ENCODE measurements around the gene PTPN11. TPM values are rescaled to one million over a fixed set of nuclear protein-coding genes. Genes with fewer than 3 reads are reported as not detected.
A peak's percentile ranks its signal among the peaks of the same experiment; 100 is the strongest.

The PTPN11 gene
- total and polyA plus RNA-seq, 4 donors = 84.6 to 144 (median 97.9) TPM

DNA sequence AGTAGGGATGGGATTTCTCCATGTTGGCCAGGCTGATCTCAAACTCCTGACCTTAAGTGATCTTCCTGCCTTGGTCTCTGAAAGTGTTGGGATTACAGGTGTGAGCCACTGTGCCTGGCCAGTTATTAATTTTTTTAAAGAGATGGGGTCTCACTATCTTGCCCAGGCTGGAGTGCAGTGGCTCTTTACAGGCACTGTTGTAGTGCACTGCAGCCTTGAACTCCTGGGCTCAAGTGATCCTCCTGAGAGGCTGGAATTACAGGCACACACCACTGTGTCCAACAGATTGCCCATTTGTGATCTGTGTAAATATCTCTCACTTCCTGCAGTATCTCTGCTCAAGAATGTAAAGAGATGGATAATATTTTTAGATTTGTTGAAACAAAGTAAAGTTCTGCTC is 45.9 kb downstream of the PTPN11 start:
- Histone ChIP-seq H3K9me3 (ENCODE audit: control insufficient read depth, insufficient read depth, low read length) (no peaks in the 10 kb centered on the region), H3K4me3 (ENCODE audit: low read depth, low read length) (no peak overlapping the region), H3K27me3 (ENCODE audit: control insufficient read depth, insufficient read depth, low read length) (no peaks in the 10 kb centered on the region), H3K27ac (ENCODE audit: low read depth, low read length) (no peak overlapping the region), H3K4me1 (ENCODE audit: control insufficient read depth, insufficient read depth, low read length) (no peaks in the 10 kb centered on the region), H3K36me3 (ENCODE audit: control insufficient read depth, insufficient read depth, low read length) (peaks cover 5% of the 10 kb centered on the region)
- no peak for DNase-seq (ENCODE audit: low read depth in 4 of 6, low spot score in 6 of 6)

DNA sequence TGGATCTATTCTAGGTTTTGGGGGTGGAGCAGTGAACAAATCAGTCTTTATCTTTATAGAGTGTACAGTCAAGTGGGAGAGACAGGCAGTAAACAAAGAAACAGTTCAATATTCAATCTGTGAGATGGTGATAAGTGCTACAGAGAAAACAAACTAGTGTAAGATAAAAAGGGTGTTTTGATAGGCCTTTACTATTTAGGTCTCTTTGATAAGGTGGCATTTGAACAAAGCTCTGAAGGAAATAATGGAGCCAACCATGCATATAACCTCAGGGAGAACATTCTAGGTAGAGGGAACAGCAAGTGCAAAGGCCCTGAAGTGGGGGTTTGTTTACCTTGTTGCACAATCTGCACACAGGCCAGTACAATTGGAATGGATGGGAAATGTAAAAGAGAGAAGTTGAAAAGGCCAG is 47.3 kb downstream of the PTPN11 start:
- H3K9me3 ChIP-seq (ENCODE audit: control insufficient read depth, insufficient read depth, low read length) = no peaks in the 10 kb centered on the region
- DNase-seq (ENCODE audit: low read depth in 4 of 6, low spot score in 6 of 6) = peak in 1 of 6 donors; percentile 15
- H3K27me3 ChIP-seq (ENCODE audit: control insufficient read depth, insufficient read depth, low read length) = no peaks in the 10 kb centered on the region
- no peak overlapping the region for H3K27ac ChIP-seq (ENCODE audit: low read depth, low read length)
- no peaks in the 10 kb centered on the region for H3K4me1 ChIP-seq (ENCODE audit: control insufficient read depth, insufficient read depth, low read length)
- H3K36me3 ChIP-seq (ENCODE audit: control insufficient read depth, insufficient read depth, low read length) = peaks cover 3% of the 10 kb centered on the region
- no peak overlapping the region for H3K4me3 ChIP-seq (ENCODE audit: low read depth, low read length)

DNA sequence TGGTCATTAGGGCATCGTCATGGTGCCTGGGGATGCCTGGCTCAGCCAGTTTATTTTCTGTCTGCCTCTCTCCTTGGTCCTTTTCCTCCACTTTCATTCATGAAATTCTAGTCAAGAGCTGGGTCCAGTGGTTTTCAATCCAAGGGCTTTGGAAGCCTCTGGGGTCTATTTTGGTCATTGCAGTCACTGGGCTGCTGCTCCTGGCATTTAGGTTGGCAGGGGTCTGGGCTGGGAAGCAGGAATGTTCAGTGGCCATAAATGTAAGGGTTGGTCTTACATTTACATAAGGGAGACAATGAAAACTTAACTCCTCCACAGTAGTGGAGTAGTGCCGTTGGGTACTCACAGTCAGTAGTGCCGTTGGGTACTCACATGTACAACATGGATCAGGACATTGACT is 48.1 kb downstream of the PTPN11 start:
- Histone ChIP-seq H3K27me3 (ENCODE audit: control insufficient read depth, insufficient read depth, low read length) (no peaks in the 10 kb centered on the region), H3K27ac (ENCODE audit: low read depth, low read length) (no peak overlapping the region), H3K4me3 (ENCODE audit: low read depth, low read length) (no peak overlapping the region), H3K4me1 (ENCODE audit: control insufficient read depth, insufficient read depth, low read length) (no peaks in the 10 kb centered on the region), H3K36me3 (ENCODE audit: control insufficient read depth, insufficient read depth, low read length) (peaks cover 3% of the 10 kb centered on the region), H3K9me3 (ENCODE audit: control insufficient read depth, insufficient read depth, low read length) (no peaks in the 10 kb centered on the region)
- no peak for DNase-seq (ENCODE audit: low read depth in 4 of 6, low spot score in 6 of 6)
- 86% methylated on average over 1 of the region's 3 CpGs for WGBS (ENCODE audit: insufficient coverage)

DNA sequence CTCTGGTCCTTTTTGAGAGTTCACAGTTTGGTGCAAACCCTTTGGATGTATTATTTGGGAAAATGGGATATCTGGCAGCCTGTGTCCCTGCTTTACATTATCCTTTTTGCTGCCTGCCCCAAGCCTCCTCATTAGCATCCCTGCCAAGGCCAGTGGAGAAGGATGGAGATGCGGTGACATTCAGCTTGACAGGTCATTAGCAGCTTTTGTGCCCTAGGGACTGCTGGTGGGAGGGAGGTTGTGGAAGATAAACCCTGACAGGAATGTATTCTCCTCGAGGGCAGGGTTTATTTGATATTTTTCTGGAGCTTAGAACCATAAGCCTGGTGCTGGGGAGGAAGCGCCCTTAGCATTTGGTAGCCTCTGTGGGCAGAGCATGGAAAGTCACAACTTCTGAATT is 49.3 kb downstream of the PTPN11 start:
- 79% methylated on average over 2 of the region's 3 CpGs for WGBS (ENCODE audit: insufficient coverage)
- DNase-seq (ENCODE audit: low read depth in 4 of 6, low spot score in 6 of 6) = peak in 1 of 6 donors; percentile 29
- peaks cover 4% of the 10 kb centered on the region for H3K36me3 ChIP-seq (ENCODE audit: control insufficient read depth, insufficient read depth, low read length)

DNA sequence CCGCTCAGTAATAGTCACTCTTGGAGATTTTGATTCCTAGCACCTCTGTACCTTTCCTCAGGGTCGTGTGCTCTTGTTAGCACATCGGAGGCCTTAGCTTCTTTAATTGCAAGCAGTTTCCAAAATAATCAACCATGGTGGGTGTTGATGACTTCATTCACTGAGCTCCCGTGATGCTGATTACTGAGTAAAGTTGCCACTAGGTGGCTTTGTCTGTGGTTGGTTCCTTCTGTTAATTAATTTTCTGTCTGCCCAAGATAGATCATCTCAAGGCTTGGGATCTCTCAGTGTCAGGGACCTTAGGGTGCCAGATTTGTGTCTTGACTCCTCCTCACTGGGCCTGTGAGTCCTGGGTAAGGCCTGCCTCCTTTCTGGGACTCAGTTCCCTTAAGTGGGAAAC is 54.3 kb downstream of the PTPN11 start:
- WGBS (ENCODE audit: insufficient coverage) = 60% methylated on average over 3 of the region's 4 CpGs
- Histone ChIP-seq H3K36me3 (ENCODE audit: control insufficient read depth, insufficient read depth, low read length) (peaks cover 25% of the 10 kb centered on the region), H3K4me1 (ENCODE audit: control insufficient read depth, insufficient read depth, low read length) (no peaks in the 10 kb centered on the region), H3K27ac (ENCODE audit: low read depth, low read length) (no peak overlapping the region), H3K27me3 (ENCODE audit: control insufficient read depth, insufficient read depth, low read length) (no peaks in the 10 kb centered on the region), H3K4me3 (ENCODE audit: low read depth, low read length) (no peak overlapping the region), H3K9me3 (ENCODE audit: control insufficient read depth, insufficient read depth, low read length) (no peaks in the 10 kb centered on the region)
- peak in 1 of 6 donors; percentile 32 for DNase-seq (ENCODE audit: low read depth in 4 of 6, low spot score in 6 of 6)

More for the DNA sequence above, 49.3 kb downstream of the PTPN11 start:
- Histone ChIP-seq H3K4me3 (ENCODE audit: low read depth, low read length) (no peak overlapping the region), H3K27ac (ENCODE audit: low read depth, low read length) (no peak overlapping the region), H3K9me3 (ENCODE audit: control insufficient read depth, insufficient read depth, low read length) (no peaks in the 10 kb centered on the region), H3K27me3 (ENCODE audit: control insufficient read depth, insufficient read depth, low read length) (no peaks in the 10 kb centered on the region), H3K4me1 (ENCODE audit: control insufficient read depth, insufficient read depth, low read length) (no peaks in the 10 kb centered on the region)

DNA sequence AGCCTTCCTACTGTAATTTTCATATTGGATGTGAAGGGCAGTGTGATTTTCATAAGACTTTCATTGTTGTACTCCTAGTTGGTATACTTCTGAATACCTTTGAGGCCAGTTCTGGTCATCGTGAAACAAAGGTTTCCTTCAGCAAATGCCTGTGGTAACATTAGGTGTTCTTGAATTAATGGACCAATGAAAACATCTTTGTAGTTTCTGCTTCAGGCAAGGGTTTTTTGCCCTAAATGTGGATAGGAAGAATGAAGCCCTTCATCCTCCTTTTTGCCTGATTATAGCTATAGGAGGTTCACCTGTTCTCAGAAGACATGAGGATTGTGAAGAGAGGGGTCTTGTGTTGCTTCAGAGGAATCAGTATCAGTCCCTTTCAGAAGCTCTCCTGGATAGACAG is 60.7 kb downstream of the PTPN11 start:
- Histone ChIP-seq H3K27ac (ENCODE audit: low read depth, low read length) (no peak overlapping the region), H3K4me3 (ENCODE audit: low read depth, low read length) (no peak overlapping the region), H3K9me3 (ENCODE audit: control insufficient read depth, insufficient read depth, low read length) (peaks cover 2% of the 10 kb centered on the region), H3K4me1 (ENCODE audit: control insufficient read depth, insufficient read depth, low read length) (peaks cover 4% of the 10 kb centered on the region), H3K36me3 (ENCODE audit: control insufficient read depth, insufficient read depth, low read length) (peaks cover 43% of the 10 kb centered on the region), H3K27me3 (ENCODE audit: control insufficient read depth, insufficient read depth, low read length) (no peaks in the 10 kb centered on the region)
- WGBS (ENCODE audit: insufficient coverage) = 100% methylated on average over 1 of the region's 1 CpG
- no peak for DNase-seq (ENCODE audit: low read depth in 4 of 6, low spot score in 6 of 6)

DNA sequence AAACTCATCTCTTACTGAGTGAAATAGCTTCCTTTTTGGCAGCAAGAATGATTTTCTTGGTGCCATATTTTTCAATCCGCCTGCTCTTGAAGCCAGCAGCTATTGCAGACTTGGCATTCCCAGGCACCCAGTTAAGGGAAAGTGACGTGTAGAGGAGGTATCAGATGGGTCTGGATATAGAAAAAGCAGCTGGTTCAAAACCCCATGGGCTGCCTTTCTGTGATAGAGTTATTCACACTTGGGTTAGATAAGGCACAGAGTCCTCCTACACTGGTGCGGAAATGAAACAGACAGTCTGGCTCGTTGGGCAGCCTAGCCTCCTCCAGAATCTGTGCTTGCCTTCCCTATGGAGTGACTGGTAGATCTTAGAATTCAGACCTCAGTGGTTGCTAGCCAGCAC is 62.2 kb downstream of the PTPN11 start:
- H3K27me3 ChIP-seq (ENCODE audit: control insufficient read depth, insufficient read depth, low read length) = no peaks in the 10 kb centered on the region
- H3K4me1 ChIP-seq (ENCODE audit: control insufficient read depth, insufficient read depth, low read length) = peaks cover 4% of the 10 kb centered on the region
- H3K4me3 ChIP-seq (ENCODE audit: low read depth, low read length) = no peak overlapping the region
- WGBS (ENCODE audit: insufficient coverage) = 75% methylated on average over 2 of the region's 4 CpGs
- H3K36me3 ChIP-seq (ENCODE audit: control insufficient read depth, insufficient read depth, low read length) = peaks cover 40% of the 10 kb centered on the region
- H3K9me3 ChIP-seq (ENCODE audit: control insufficient read depth, insufficient read depth, low read length) = peaks cover 2% of the 10 kb centered on the region
- H3K27ac ChIP-seq (ENCODE audit: low read depth, low read length) = no peak overlapping the region
- DNase-seq (ENCODE audit: low read depth in 4 of 6, low spot score in 6 of 6) = peak in 2 of 6 donors; percentile 34 to 86

DNA sequence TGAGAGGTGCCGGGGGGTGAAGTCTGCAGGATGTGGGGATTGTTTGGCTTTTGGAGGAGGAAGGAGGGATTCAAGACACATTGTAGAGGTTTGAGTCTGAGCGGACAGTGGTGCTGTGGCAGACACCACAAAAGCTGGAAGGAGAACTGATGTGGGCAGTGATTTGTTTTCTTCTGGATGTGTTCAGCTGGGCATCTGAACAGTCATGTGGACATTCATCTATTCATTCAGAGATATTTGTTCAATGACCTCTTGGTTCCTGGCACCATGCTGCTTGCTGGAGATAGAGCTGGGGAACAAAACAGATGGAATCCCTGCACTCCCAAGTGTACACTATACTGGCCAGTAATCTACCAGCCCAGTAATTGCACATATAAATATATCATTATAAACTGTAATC is 64.0 kb downstream of the PTPN11 start:
- 82% methylated on average over 2 of the region's 2 CpGs for WGBS (ENCODE audit: insufficient coverage)
- no peak overlapping the region for H3K4me3 ChIP-seq (ENCODE audit: low read depth, low read length)
- peak in 2 of 6 donors; percentile 18 to 35 for DNase-seq (ENCODE audit: low read depth in 4 of 6, low spot score in 6 of 6)
- H3K27me3 ChIP-seq (ENCODE audit: control insufficient read depth, insufficient read depth, low read length) = no peaks in the 10 kb centered on the region
- peaks cover 5% of the 10 kb centered on the region for H3K4me1 ChIP-seq (ENCODE audit: control insufficient read depth, insufficient read depth, low read length)
- H3K36me3 ChIP-seq (ENCODE audit: control insufficient read depth, insufficient read depth, low read length) = peaks cover 52% of the 10 kb centered on the region
- H3K27ac ChIP-seq (ENCODE audit: low read depth, low read length) = no peak overlapping the region
- peaks cover 2% of the 10 kb centered on the region for H3K9me3 ChIP-seq (ENCODE audit: control insufficient read depth, insufficient read depth, low read length)

DNA sequence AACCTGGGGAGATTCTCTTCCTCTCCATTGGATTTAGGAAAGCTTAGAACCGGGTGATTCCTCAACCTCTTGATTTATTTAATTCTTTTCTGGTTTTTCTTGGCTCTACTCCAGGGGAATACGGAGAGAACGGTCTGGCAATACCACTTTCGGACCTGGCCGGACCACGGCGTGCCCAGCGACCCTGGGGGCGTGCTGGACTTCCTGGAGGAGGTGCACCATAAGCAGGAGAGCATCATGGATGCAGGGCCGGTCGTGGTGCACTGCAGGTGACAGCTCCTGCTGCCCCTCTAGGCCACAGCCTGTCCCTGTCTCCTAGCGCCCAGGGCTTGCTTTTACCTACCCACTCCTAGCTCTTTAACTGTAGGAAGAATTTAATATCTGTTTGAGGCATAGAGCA is 67.6 kb downstream of the PTPN11 start:
- Histone ChIP-seq H3K36me3 (ENCODE audit: control insufficient read depth, insufficient read depth, low read length) (peaks cover 48% of the 10 kb centered on the region), H3K27ac (ENCODE audit: low read depth, low read length) (no peak overlapping the region), H3K4me1 (ENCODE audit: control insufficient read depth, insufficient read depth, low read length) (peaks cover 9% of the 10 kb centered on the region), H3K9me3 (ENCODE audit: control insufficient read depth, insufficient read depth, low read length) (no peaks in the 10 kb centered on the region), H3K4me3 (ENCODE audit: low read depth, low read length) (no peak overlapping the region), H3K27me3 (ENCODE audit: control insufficient read depth, insufficient read depth, low read length) (no peaks in the 10 kb centered on the region)
- WGBS (ENCODE audit: insufficient coverage) = 96% methylated on average over 11 of the region's 12 CpGs
- DNase-seq (ENCODE audit: low read depth in 4 of 6, low spot score in 6 of 6) = no peak

DNA sequence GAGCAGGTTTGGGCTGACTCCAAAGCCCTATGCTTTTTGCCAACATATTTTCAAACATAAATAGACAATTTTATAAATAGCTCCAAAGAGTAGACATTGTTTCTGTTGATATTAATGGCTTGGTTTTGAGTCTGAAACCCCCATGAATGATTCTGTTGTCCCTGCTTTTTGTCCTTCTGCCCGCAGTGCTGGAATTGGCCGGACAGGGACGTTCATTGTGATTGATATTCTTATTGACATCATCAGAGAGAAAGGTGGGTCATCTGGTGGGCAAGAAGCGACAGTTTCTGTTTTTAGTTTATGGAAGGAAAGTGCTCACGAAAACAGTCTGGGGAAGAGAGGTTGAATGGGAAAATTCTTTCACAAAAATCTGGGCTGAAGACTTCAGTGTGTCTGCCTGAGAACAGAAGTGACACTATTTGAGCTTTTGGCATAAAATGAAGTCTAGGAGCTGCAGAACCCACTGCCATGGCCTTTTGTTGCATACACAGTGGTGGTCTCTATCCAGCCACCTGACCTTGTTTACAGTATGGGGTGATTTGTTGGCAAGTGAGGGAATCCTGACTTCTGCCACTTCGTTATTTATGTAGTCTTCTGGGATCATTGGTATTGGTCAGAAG is 69.6 kb downstream of the PTPN11 start:
- WGBS (ENCODE audit: insufficient coverage) = 67% methylated on average over 5 of the region's 6 CpGs
- H3K4me1 ChIP-seq (ENCODE audit: control insufficient read depth, insufficient read depth, low read length) = peaks cover 5% of the 10 kb centered on the region
- DNase-seq (ENCODE audit: low read depth in 4 of 6, low spot score in 6 of 6) = peak in 1 of 6 donors; percentile 54
- no peak overlapping the region for H3K4me3 ChIP-seq (ENCODE audit: low read depth, low read length)
- no peaks in the 10 kb centered on the region for H3K27me3 ChIP-seq (ENCODE audit: control insufficient read depth, insufficient read depth, low read length)
- H3K9me3 ChIP-seq (ENCODE audit: control insufficient read depth, insufficient read depth, low read length) = no peaks in the 10 kb centered on the region
- H3K27ac ChIP-seq (ENCODE audit: low read depth, low read length) = no peak overlapping the region
- H3K36me3 ChIP-seq (ENCODE audit: control insufficient read depth, insufficient read depth, low read length) = peaks cover 46% of the 10 kb centered on the region

Data from spinal cord (tissue), 10 donors.